ENCODE data around the gene FAM110A.
A peak's percentile ranks its signal among the peaks of the same experiment; 100 is the strongest.
"Not testable (repeated sequence)": the region's sequence is repeated elsewhere in the genome, so short reads cannot be mapped to it uniquely, and the experiment has no call there.

Gene FAM110A

GRCh38 chr20:841568-842546, 8.3 kb downstream of the FAM110A start:
- H3K27ac ChIP-seq (ENCODE audit: insufficient read depth, low read length, poor library complexity, severe bottlenecking) = no peak overlapping the region
- H3K27me3 ChIP-seq (replicated peaks; ENCODE audit: control insufficient read depth, insufficient read depth, low read length, poor library complexity, severe bottlenecking) = no peaks in the 10 kb centered on the region
- H3K36me3 ChIP-seq (ENCODE audit: control insufficient read depth, insufficient read depth, low read length) = peaks cover 12% of the 10 kb centered on the region
- no peaks in the 10 kb centered on the region for H3K9me3 ChIP-seq (ENCODE audit: control insufficient read depth, low read length)
- DNase-seq = no peak
- H3K4me1 ChIP-seq (ENCODE audit: control insufficient read depth, insufficient read depth, low read length, poor library complexity, severe bottlenecking) = peaks cover 47% of the 10 kb centered on the region
- H3K4me3 ChIP-seq (ENCODE audit: insufficient read depth, low read depth, low read length, poor library complexity, severe bottlenecking) = peak overlapping the region; percentile 42

DNA sequence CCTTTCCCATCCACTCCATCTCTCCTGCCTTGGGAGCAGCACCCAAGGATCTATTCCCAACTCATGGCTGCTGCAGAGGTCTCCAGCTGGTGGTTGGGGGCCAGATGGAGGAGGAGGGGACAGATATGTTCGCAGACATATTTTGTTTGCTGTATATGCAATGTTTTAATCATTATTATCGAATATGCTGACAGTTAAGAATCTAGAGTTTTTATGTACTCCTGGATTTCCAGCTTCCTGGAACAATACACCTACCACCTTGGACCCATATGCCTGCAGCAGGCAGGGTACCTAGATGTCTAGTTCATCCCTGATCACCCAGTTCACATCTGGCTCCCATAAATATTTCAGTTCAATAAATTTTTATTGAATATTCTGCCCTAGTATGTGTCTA, 9.0 kb downstream of the FAM110A start:
- Histone ChIP-seq H3K4me1 (ENCODE audit: control insufficient read depth, insufficient read depth, low read length, poor library complexity, severe bottlenecking) (peaks cover 52% of the 10 kb centered on the region), H3K36me3 (ENCODE audit: control insufficient read depth, insufficient read depth, low read length) (peaks cover 12% of the 10 kb centered on the region), H3K27ac (ENCODE audit: insufficient read depth, low read length, poor library complexity, severe bottlenecking) (no peak overlapping the region), H3K4me3 (ENCODE audit: insufficient read depth, low read depth, low read length, poor library complexity, severe bottlenecking) (no peak overlapping the region), H3K9me3 (ENCODE audit: control insufficient read depth, low read length) (no peaks in the 10 kb centered on the region), H3K27me3 (replicated peaks; ENCODE audit: control insufficient read depth, insufficient read depth, low read length, poor library complexity, severe bottlenecking) (no peaks in the 10 kb centered on the region)
- no peak for DNase-seq

- no peak for DNase-seq
- Histone ChIP-seq H3K27me3 (replicated peaks; ENCODE audit: control insufficient read depth, insufficient read depth, low read length, poor library complexity, severe bottlenecking) (no peaks in the 10 kb centered on the region), H3K4me3 (ENCODE audit: insufficient read depth, low read depth, low read length, poor library complexity, severe bottlenecking) (no peak overlapping the region), H3K9me3 (ENCODE audit: control insufficient read depth, low read length) (no peaks in the 10 kb centered on the region), H3K27ac (ENCODE audit: insufficient read depth, low read length, poor library complexity, severe bottlenecking) (peak overlapping the region; percentile 68), H3K4me1 (ENCODE audit: control insufficient read depth, insufficient read depth, low read length, poor library complexity, severe bottlenecking) (peaks cover 53% of the 10 kb centered on the region), H3K36me3 (ENCODE audit: control insufficient read depth, insufficient read depth, low read length) (peaks cover 12% of the 10 kb centered on the region)
Measured at GRCh38 chr20:843912-844311, 10.4 kb downstream of the FAM110A start.

GRCh38 chr20:844473-845225, 11.1 kb downstream of the FAM110A start:
- H3K4me3 ChIP-seq (ENCODE audit: insufficient read depth, low read depth, low read length, poor library complexity, severe bottlenecking) = peak overlapping the region; percentile 85
- no peaks in the 10 kb centered on the region for H3K27me3 ChIP-seq (replicated peaks; ENCODE audit: control insufficient read depth, insufficient read depth, low read length, poor library complexity, severe bottlenecking)
- peaks cover 53% of the 10 kb centered on the region for H3K4me1 ChIP-seq (ENCODE audit: control insufficient read depth, insufficient read depth, low read length, poor library complexity, severe bottlenecking)

DNA sequence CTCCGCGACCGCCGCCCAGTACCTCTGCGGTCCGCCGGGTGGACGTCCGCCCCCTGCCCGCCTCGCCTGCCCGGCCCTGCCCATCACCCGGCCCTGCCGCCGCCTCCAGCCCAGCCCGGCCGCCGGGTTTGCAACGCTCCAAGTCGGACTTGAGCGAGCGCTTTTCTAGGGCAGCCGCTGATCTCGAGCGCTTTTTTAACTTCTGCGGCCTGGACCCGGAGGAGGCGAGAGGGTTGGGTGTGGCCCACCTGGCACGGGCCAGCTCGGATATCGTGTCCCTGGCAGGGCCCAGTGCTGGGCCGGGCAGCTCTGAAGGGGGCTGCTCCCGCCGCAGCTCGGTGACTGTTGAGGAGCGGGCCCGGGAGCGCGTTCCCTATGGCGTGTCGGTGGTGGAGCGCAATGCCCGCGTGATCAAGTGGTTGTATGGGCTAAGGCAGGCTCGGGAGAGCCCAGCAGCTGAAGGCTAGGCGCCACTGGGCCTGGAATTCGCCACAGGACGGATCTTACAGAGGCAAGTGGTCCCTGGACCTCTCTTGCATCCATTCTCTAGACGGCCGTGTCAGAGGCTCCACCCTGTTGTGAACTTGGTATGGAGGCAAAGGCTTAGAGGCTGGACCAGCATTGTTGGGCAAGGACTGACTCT, 11.8 kb downstream of the FAM110A start:
- H3K27ac ChIP-seq (ENCODE audit: insufficient read depth, low read length, poor library complexity, severe bottlenecking) = peak overlapping the region; percentile 68
- DNase-seq = no peak
- H3K36me3 ChIP-seq (ENCODE audit: control insufficient read depth, insufficient read depth, low read length) = no peaks in the 10 kb centered on the region
- H3K4me1 ChIP-seq (ENCODE audit: control insufficient read depth, insufficient read depth, low read length, poor library complexity, severe bottlenecking) = peaks cover 53% of the 10 kb centered on the region
- no peaks in the 10 kb centered on the region for H3K9me3 ChIP-seq (ENCODE audit: control insufficient read depth, low read length)
- peak overlapping the region; percentile 85 for H3K4me3 ChIP-seq (ENCODE audit: insufficient read depth, low read depth, low read length, poor library complexity, severe bottlenecking)
- H3K27me3 ChIP-seq (replicated peaks; ENCODE audit: control insufficient read depth, insufficient read depth, low read length, poor library complexity, severe bottlenecking) = no peaks in the 10 kb centered on the region

More at GRCh38 chr20:844473-845225, 11.1 kb downstream of the FAM110A start:
- H3K27ac ChIP-seq (ENCODE audit: insufficient read depth, low read length, poor library complexity, severe bottlenecking) = peak overlapping the region; percentile 68
- H3K36me3 ChIP-seq (ENCODE audit: control insufficient read depth, insufficient read depth, low read length) = peaks cover 6% of the 10 kb centered on the region
- DNase-seq = peak; percentile 82 to 91 (median 87)
- H3K9me3 ChIP-seq (ENCODE audit: control insufficient read depth, low read length) = no peaks in the 10 kb centered on the region

DNA sequence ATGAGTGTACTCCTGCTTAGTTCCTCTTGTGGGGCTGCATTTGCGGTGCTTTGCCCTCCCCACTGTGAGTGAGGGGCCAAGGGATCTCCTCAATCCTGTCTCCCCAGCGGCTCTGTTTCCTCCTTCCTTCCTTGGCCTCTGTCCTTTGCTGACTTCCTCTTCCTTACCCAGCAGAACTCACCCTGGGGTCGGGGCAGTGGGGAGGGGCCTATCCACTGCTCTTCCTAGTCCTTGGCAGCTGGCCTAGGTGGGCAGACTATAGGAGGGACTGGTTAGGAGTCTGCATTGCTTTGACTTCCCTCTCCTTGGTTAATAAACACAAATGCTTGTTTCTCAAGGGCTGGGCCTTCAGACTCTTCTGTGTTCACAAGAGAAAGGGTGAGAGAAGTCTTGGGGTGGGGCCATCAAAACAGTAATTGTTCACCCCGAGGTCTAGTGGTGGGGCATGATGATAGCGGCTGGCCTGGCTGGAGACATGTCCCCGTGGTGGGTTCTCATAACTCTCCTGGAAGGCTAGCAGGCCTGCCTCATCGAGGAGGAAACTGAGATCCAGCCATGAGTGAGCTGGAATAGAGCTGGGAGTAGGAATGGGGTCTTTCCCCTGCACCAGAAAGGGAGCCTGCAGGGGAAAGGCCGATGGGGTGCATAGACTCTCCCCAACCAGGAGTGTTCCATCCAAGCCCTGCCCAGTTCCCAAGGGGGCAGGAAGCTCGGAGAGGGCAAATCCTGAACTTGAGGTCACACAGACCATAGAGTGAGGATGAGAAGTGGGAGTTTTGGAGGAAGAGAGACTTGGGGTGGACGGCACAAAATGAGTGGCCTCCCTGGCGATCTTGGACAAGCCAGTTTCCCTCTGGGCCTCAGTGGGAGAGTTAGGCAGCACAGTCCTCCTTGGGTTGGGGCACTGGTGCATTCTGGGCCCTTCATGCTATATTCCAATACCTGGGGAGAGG, 12.7 kb downstream of the FAM110A start:
- peaks cover 49% of the 10 kb centered on the region for H3K4me1 ChIP-seq (ENCODE audit: control insufficient read depth, insufficient read depth, low read length, poor library complexity, severe bottlenecking)
- no peaks in the 10 kb centered on the region for H3K36me3 ChIP-seq (ENCODE audit: control insufficient read depth, insufficient read depth, low read length)
- peak overlapping the region; percentile 85 for H3K4me3 ChIP-seq (ENCODE audit: insufficient read depth, low read depth, low read length, poor library complexity, severe bottlenecking)
- no peak for DNase-seq
- no peaks in the 10 kb centered on the region for H3K27me3 ChIP-seq (replicated peaks; ENCODE audit: control insufficient read depth, insufficient read depth, low read length, poor library complexity, severe bottlenecking)
- H3K27ac ChIP-seq (ENCODE audit: insufficient read depth, low read length, poor library complexity, severe bottlenecking) = peak overlapping the region; percentile 68
- H3K9me3 ChIP-seq (ENCODE audit: control insufficient read depth, low read length) = no peaks in the 10 kb centered on the region

GRCh38 chr20:846894-847278, 13.4 kb downstream of the FAM110A start:
- DNase-seq = peak in 2 of 3 donors; percentile 30 to 34
- H3K4me1 ChIP-seq (ENCODE audit: control insufficient read depth, insufficient read depth, low read length, poor library complexity, severe bottlenecking) = peaks cover 43% of the 10 kb centered on the region
- H3K4me3 ChIP-seq (ENCODE audit: insufficient read depth, low read depth, low read length, poor library complexity, severe bottlenecking) = peak overlapping the region; percentile 85
- no peaks in the 10 kb centered on the region for H3K27me3 ChIP-seq (replicated peaks; ENCODE audit: control insufficient read depth, insufficient read depth, low read length, poor library complexity, severe bottlenecking)
- no peaks in the 10 kb centered on the region for H3K9me3 ChIP-seq (ENCODE audit: control insufficient read depth, low read length)
- H3K27ac ChIP-seq (ENCODE audit: insufficient read depth, low read length, poor library complexity, severe bottlenecking) = peak overlapping the region; percentile 68
- no peaks in the 10 kb centered on the region for H3K36me3 ChIP-seq (ENCODE audit: control insufficient read depth, insufficient read depth, low read length)

DNA sequence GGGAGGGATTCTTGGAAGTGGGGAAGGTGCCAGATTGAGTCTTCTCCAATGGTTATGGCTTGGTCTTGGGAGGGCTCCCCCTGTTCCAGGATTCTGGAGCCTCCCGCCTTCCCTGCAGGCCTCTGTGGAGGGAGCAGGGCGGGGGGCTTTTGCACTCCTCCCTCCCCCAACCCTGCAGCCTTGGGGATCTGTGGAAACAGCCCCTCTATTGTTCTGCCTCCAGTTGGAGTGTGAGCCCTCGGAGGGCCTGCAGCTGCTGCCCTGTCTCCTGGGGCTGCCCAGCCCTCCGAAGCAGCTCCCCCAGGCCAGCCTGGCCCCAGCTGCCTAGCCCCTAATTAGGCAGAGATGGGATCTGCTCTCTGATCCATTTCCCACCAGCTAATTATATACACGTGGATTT, 14.7 kb downstream of the FAM110A start:
- H3K36me3 ChIP-seq (ENCODE audit: control insufficient read depth, insufficient read depth, low read length) = no peaks in the 10 kb centered on the region
- H3K4me1 ChIP-seq (ENCODE audit: control insufficient read depth, insufficient read depth, low read length, poor library complexity, severe bottlenecking) = peaks cover 42% of the 10 kb centered on the region
- DNase-seq = no peak
- H3K4me3 ChIP-seq (ENCODE audit: insufficient read depth, low read depth, low read length, poor library complexity, severe bottlenecking) = no peak overlapping the region
- H3K9me3 ChIP-seq (ENCODE audit: control insufficient read depth, low read length) = no peaks in the 10 kb centered on the region
- H3K27ac ChIP-seq (ENCODE audit: insufficient read depth, low read length, poor library complexity, severe bottlenecking) = no peak overlapping the region
- H3K27me3 ChIP-seq (replicated peaks; ENCODE audit: control insufficient read depth, insufficient read depth, low read length, poor library complexity, severe bottlenecking) = no peaks in the 10 kb centered on the region

DNA sequence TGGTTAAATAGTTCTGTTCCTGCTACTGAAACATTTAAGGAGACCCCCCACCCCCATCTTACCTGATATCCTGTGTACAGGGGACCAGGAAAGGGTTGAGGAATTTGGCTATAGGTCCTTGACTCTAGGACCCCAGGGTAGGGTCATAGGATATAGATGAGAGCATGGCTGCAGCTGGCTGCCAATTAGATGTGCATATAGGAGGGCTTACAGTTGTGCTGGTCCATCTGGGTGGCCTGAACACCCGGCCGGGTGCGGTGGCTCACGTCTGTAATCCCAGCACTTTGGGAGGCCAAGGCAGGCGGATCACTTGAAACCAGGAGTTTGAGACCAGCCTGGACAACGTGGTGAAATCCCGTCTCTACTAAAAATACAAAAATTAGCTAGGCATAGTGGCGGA, 15.2 kb downstream of the FAM110A start:
- H3K4me3 ChIP-seq (ENCODE audit: insufficient read depth, low read depth, low read length, poor library complexity, severe bottlenecking); H3K36me3 ChIP-seq (ENCODE audit: control insufficient read depth, insufficient read depth, low read length); H3K27me3 ChIP-seq (replicated peaks; ENCODE audit: control insufficient read depth, insufficient read depth, low read length, poor library complexity, severe bottlenecking); DNase-seq; H3K27ac ChIP-seq (ENCODE audit: insufficient read depth, low read length, poor library complexity, severe bottlenecking); H3K9me3 ChIP-seq (ENCODE audit: control insufficient read depth, low read length): not testable (repeated sequence)
- peaks cover 38% of the 10 kb centered on the region for H3K4me1 ChIP-seq (ENCODE audit: control insufficient read depth, insufficient read depth, low read length, poor library complexity, severe bottlenecking)
